ENCODE data around the gene SLC46A2.

SLC46A2 gene

DNA sequence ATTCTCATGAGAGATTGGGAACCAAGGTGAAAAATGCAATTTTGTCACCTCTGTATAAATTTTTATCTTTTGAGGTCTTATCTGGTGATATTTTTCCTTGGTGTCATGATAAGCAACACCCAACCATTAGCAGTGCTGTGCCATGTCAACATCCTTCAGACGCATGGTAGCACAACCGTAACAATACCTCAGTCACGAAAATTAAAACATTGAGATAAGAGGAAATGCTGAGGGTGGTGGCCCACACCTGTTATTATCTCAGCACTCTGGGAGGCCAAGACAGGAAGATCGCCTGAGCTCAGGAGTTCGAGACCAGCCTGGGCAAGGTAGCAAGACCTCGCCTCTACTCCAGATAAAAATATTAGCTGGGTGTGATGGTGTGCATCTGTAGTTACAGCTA lies 32.7 kb downstream of the SLC46A2 start:
- no peak for DNase-seq (ENCODE audit: low spot score)

DNA sequence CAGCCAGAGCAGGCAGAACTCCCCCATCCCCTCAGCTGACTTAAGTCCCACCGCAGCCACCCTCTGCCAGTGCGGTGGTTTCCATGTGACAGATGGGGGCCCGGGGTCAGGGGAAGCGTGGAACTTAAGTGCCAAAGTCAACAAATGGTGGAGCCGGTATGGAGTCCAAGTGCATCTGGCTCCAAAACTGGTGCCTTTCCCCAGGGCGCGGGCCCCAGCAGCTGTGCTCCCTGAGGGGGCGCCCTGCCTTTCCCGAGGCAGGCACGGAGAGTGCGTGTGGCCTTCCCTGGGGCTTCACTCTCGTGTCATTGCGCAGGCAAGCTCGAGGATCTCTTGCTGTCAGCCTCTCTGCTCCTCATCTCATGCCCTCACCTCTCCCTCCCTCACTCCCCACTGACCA lies 33.8 kb downstream of the SLC46A2 start:
- no peak for DNase-seq (ENCODE audit: low spot score)

DNA sequence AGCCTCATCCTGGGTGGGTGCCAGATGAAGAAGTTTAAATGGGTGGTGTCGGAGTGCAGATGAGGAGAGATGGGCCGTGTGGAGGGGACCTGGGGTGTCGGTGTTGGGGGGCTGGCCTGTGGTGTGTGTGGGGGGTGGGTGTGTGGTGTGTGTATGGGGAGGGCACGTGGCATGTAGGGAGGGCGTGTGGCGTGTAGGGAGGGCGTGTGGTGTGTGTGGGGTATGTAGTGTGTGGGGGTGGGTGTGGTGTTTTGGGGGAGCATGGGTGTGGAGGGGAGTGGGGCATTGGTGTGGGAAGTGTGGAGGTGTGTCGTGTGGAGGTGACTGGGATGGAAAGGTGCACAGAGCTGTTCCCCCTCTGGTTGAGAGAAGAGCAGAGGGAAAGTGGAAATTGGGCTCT lies 34.5 kb downstream of the SLC46A2 start:
- no peak for DNase-seq (ENCODE audit: low spot score)

DNA sequence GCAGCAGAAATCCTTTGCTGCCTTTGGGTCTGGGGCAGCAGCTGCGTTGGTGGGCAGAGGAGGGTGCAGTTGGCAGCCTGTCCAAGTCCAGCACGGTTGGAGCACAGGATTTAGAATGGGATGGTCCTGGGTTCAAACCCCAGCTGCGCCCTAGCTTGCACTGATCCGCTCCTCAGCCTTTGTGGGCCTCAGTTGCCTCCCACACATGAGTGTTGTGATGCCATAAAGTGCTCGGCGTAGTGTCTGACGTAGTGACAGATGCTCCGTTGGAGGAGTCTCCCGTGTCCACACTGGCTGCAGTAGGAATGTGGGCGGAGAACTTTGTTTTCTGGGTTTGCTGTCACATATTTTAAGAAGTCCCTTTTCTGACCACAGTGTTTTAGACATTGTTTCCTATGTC lies 36.0 kb downstream of the SLC46A2 start:
- DNase-seq (ENCODE audit: low spot score) = no peak

DNA sequence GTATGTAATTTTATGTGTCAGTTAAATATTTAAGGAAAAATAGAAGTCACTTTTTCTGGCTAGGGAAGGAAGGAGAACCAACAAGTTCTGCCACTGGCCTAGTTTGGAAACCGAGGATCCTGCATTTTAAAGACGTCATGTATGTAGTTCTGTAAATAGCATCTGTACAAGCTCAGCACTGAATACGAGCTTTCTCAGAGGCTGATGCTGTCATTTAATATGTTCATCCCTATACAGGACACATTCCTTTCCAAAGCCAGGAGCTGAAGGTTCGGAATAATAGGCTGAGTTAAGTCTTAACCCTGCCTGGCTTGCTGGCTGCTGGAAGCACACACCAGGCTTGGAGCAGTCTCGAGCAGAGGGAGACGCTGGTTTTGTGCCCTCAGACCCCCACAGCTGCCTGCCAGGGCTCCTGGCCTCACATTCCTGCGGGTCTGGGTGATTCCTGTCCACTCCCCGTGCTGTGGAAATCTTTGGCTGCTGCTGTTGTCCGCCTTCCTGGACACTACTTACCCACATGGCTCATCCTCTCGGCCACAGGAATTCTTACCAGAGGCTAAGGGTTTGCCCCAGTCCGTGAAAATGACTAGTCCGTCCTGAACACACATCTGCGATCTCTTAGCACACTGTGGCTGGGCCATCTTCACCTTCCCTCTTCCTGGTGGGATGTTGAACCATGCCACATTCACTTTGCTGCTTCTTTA lies 36.6 kb downstream of the SLC46A2 start:
- DNase-seq (ENCODE audit: low spot score) = no peak

DNA sequence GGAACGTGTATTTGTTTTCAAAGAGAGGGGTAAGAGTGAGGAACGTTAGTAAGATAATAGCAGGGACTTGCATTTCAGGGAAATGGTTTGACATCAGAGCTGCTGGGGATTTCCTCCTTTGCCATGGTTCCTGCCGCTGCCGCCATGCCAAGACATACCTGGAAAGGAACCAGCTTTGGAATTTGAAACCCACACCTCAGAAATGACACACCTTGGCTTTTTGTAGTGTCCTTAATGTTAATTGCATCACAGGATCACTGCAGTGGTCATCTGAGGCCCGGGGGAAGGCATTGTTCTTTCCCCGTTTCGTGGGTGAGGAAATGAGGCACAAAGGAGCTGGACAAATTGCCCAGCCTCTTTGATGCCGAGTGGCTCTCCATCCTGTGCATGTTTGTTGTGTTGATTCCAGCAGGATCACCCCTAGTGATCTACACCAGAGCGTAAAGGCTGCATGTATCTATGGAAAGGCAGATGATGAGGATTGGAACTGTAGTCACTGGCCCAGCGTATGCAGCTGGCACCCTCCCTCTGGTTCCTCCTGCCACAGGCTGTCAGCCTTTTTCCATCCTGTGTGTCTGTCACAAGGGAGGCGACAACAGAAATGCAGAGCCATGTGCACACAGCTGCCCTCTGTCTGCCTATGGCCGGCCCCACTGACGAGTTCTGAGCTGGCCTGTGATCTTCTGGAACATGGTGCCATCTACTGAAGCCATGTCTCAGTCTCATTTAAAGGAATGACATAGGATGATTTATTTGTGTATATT lies 37.8 kb downstream of the SLC46A2 start:
- DNase-seq (ENCODE audit: low spot score) = no peak

DNA sequence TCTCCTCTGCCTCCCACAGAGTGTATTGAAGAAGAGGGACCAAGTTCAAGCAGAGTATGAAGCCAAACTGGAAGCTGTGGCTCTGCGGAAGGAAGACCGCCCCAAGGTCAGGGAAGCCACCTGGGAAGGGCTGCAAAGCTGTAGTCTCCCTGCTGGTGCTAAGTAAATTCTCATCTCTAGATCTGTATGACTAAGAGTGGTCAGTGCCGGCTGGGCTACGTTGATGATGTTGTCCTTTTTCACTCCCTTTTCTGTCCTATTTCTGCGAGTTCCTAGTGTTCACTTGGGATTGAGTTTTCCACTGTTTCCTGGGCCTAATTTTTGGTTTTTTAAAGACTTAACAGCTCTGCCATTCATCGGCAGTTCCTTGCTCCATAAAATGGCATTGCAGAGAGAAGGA lies 39.8 kb downstream of the SLC46A2 start:
- no peak for DNase-seq (ENCODE audit: low spot score)

DNA sequence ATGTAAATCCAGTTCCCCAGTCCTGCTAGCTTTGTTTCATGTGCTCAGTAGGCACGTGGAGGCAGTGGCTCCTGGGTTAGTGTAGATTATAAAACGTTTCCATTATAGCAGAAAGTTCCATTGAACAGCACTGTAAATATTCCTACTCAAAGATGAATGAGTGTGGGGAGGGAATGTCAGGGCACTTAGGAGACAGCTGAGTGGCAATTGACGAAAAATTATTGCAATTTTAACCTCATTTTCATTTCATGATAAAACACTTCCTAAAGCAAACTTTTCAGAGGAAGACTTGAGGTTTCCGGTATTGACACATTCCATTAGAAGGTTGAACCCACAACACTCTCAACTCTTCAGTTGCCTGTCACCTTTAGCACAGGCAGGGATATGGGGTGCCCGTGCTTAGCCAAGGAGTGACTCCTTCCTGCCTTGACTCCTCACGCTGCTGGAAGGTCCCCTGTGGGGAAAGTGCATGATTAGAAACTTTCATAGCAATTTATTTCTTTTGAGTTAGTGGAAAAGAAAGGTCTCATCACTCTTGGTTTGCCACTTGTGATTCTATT lies 41.2 kb downstream of the SLC46A2 start:
- DNase-seq (ENCODE audit: low spot score) = no peak

DNA sequence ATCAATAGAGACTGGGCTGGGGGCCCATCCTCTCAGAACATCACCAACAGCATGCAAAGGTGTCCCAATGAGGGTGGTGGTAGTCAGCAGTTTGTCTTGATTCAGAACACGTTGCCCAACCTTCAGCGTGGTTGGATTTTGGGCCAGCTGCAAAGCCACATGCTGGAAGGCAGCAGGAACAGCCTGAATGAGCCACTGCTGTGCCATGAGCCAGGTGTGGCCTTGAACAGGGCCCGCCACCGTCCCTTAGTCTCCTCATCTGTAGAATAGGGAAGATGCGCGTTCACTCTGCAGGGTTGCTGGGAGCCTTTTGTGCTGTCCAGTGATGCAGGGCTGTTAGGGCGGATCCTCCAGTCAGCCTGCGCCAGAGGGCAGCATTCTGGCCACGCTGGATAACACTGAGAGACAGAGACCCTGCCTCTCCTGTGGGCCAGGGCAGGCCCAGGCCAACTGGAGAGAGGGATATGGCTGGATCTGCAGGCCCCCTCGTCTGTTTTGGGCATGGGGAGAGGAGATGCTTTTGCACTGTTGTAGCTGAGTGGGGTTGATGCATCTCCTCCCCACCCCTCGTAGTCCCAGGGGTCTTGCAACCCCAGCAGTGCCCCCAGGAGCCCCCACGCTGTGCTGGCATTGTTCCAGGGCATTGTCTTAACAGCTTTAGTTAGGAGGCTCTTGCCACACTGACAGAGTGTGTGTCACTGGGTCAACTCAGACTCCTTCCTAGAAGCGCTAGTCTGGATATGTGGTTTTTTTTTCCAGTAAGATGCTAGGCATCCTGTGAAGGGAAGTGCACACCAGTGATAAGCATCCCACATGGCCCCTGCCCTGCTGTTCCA lies 42.1 kb downstream of the SLC46A2 start:
- no peak for DNase-seq (ENCODE audit: low spot score)

DNA sequence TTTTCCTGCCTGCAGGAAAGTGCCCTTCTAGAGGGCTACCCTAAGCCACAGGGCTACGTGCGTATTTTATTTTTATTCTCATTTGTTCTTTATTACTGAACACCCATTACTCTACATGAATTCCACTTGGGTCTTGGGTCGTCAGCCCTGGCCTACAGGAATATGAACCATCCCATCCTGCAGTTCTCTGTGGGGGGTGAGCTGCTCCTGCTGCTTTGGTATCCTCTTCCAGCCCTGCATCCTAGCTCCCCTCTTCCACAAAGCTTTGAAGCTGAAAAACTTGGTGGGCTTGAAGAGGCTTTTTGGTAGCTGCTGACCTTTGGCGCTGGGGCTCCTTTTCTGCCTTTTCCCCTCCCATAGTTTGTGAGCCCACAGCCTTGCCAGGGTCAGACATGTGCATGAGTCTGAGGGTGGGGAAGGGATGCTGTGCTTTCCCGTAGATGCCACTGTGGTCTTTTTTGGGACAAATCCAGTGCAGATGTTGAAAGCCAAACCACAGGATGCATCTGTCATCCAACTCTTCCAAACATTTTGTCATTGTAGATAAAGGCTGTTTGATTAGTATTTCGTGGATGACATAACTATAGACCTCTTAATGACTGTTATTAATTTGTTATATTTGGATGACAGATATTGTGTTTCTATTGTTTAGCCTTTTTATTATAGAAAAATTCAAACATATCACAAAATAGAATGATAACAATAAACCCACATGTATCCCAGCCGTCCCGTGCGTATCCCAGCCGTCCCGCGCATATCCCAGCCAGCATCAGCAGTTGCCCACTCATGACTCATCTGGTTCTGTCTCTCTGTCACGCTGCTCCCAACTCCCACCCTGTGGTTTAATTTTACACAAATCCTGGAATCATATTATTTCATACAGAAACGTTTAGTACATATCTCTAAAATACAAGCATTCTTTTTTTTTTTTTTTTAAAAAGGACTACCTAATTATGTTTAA lies 43.9 kb downstream of the SLC46A2 start:
- DNase-seq (ENCODE audit: low spot score) = no peak

DNA sequence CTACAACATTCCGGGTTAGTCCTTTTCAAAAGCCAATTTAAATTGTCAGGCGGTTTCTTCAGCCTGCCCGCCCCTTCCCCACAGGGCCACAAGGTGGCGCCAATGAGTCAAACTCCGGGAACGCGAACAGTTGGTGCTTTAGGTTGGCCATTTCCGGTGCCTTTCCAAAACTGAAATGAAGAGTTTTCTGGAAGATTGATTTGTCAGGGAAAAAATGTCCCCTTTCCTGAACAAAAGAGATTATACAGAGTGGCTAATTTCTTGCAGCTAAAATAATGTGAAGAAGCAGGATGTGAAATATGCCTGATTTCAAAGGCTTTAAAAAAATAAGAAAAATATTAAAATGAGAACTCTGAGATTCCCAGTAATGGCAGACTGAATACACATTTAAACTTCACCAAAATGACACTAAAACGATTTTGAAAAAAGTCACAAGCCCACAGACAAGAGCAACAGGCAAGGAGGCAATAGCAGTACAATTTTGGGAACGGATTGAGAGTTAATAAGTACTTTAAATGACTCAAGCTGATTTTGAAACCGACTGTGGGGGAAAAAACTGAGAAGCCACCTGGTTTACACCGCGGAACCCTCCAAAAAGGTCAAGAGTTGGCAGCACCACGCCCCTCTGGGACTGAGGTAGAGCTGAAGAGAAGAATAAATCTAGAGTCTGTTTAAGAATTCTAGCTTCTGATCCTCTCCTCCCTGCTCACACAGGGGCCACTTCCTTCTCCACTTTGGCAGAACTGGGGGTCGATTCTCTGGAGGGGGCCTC lies 45.7 kb downstream of the SLC46A2 start:
- DNase-seq (ENCODE audit: low spot score) = peak; percentile 76

DNA sequence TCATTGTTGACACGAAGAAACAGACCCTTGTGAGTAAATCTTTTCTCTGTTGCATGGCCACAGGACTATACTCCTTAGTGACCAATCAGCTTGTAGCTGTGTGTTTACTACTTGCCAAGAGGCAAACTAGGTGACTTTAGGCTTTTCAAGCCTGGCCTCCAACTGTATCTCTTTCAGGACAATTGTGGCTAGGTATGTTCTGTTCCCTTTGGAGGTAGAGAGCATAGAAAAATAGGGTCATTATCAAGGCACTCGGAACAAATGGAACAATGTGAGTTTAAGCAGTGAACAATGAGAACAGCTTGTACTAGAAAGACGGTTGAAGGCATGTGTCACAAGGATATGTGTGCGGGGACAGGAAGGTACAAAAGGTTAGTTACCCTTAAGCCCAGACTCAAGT lies 48.1 kb downstream of the SLC46A2 start:
- no peak for DNase-seq (ENCODE audit: low spot score)

DNA sequence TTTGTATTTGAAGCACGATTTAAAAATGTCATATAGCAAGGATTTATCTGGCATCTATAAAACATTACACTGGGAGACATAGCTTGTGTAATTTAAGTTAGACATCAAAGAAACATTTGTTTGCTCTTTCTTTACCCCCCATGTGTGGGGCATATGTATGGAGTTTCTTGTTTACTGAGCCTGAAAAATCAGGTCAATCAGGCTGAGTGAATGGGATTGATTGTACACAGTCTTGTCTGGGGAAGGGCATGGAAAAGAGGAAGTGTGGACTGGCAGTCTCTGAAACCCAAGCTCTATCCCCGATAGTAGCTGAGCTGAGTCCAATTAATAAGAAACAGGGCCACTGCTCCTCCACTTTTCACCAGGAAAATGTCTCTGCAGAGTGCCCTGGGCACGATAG lies 49.4 kb downstream of the SLC46A2 start:
- no peak for DNase-seq (ENCODE audit: low spot score)

DNA sequence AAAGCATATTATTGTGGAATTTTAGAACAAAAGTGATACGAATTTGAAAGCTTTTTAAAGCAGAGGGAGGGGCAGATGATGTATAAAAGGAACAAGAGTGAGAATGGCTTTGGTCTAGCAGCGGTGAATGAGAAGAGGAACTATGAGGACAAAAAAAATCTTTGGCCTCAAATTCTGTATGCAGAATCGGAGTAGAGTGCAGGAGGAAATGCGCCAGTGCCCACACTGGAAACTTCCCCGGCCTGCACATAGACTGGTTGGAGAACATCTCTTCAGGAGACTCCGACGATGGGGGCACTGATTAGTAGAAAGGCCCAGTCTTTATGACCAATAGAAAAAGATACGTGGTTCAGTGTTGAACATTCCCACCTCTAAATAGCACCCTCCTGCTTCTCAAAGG lies 51.3 kb downstream of the SLC46A2 start:
- DNase-seq (ENCODE audit: low spot score) = no peak

DNA sequence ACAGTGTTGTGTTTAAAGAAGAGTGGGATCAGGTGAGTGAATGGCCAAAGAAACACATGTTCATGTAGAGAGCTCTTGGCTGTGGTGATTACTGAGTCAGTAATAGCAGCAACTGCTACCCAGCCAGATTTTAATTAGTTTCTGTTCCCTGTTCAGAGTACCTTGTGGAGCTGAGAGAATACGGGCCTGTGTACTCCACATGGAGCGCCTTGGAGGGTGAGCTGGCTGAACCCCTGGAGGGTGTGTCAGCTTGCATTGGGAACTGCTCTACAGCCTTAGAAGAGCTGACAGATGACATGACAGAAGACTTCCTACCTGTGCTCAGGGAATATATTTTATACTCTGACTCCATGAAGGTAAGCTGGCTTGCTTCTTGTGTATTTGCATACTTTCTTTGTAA lies 52.3 kb downstream of the SLC46A2 start:
- DNase-seq (ENCODE audit: low spot score) = no peak

DNA sequence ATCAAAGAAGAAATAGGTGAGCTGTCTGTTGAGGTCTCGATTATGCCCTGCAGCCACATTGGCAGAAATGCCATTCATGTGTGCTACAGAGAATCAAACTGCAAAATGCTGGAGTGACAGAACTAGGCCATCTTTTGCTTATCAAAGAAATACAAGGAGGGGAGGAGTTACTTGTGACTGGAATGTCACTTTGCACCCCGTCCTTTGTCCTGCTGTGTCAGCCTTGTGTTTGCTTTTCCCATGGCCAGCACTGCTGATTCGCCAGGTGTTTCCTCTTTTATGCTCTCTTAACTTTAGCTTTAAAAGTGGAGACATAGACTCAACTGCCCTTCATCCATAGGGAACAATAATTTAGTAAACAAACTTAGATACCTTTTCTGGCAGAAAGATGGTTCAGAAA lies 54.3 kb downstream of the SLC46A2 start:
- no peak for DNase-seq (ENCODE audit: low spot score)

DNA sequence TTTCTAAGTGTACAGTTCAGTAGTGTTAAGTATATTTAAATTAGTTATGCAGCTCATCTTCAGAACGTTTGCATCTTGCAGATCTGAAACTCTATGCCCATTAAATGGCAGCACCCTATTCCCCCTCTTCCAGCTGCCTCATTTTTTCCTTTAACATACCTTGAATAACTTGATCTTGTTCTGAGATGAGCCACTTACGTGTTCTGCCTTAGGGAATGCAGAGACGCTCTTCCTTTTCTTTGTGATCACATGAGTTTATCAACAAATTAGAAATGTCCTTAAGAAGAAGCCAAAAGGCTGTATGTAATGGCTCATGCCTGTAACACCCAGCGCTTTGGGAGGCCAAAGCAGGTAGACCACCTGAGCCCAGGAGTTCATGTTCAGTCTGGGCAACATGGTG lies 57.6 kb downstream of the SLC46A2 start:
- no peak for DNase-seq (ENCODE audit: low spot score)

DNA sequence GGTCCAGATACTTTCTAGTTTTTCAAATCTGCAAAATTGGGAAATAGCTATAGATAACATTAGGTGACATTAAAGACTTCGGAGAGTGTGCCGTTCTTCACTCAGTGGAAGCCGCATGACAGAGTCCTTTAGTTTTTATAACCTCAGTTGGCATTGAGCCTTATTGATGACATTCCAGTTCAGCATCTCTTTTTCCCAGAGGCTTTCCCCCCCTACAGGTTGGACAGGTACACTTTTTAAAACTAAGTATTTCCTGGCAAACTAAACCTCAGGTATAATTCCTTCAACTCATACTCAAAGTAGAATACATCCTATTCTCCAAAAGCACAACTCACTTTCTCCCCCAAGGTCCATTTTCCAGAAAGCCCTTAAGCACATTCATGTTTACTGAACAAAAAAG lies 58.7 kb downstream of the SLC46A2 start:
- DNase-seq (ENCODE audit: low spot score) = no peak

DNA sequence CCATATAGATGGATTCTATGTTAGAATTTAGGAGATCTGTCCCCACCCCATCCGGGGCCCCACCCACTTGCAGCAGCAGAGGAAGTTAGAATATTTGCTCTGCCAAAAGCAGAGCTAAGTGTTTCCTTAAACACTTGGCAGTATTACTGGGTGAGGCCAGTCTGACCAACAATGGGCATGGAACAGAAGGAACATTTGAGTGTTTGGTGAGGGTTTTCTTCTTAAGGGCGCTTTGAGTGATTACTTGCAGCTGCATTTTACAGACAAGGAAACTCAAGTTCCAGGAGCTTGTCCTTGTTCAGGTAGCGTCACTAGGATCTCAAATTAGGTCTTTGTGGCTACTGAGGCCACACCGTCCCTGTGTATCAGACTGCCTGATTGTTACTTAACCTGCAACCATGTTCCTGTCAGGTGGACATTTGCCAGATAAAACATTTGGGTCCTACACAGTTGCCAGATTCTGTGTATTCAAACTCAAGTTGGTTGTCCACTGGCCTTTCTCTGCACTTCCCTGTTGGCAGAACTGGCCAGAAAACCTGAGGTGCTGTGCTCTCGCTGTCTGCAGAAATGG lies 59.3 kb downstream of the SLC46A2 start:
- DNase-seq (ENCODE audit: low spot score) = no peak

Measured in CD4-positive, alpha-beta T cell treated with Interleukin-2 at 100 ng/mL for 4 hours (primary cell).